H1 (cell line): ENCODE data around the gene STAMBPL1. TPM values are rescaled to one million over a fixed set of nuclear protein-coding genes. Genes with fewer than 3 reads are reported as not detected.

Source experiments
- CEBPB ChIP-seq: IDR thresholded peaks from 2 replicates; pipeline ENCODE4 v1.6.1; 2012; ENCODE audit warnings: low read depth, low read length
- FOSL1 ChIP-seq: IDR thresholded peaks from 2 replicates; pipeline ENCODE4 v1.6.1; 2011; ENCODE audit warnings: mild to moderate bottlenecking, low read depth, low read length, moderate library complexity; ENCODE audit not compliant: insufficient read depth
- HDAC6 ChIP-seq: IDR thresholded peaks from one replicate; pipeline ENCODE4 v1.7.1; 2012; ENCODE audit warnings: low read depth, mild to moderate bottlenecking, inconsistent platforms, low read length, moderate library complexity
- RFX5 ChIP-seq: IDR thresholded peaks from 2 replicates; pipeline ENCODE4 v1.6.1; 2011; ENCODE audit warnings: low read depth, low read length, improper control_type of control experiment, borderline replicate concordance
- RNF2 ChIP-seq: fragments of 200-900, 300-1000 bp; sonication (generic); IDR thresholded peaks from 2 replicates; pipeline ENCODE4 v1.7.1; 2016; ENCODE audit warnings: borderline replicate concordance, low read depth, mild to moderate bottlenecking, antibody characterized with exemption, low read length; ENCODE audit not compliant: poor library complexity, severe bottlenecking; ENCODE audit errors: missing control alignments
- SP1 ChIP-seq: IDR thresholded peaks from 2 replicates; pipeline ENCODE4 v1.6.1; 2011; ENCODE audit warnings: low read depth, low read length
- polyA plus RNA-seq, 7 experiments: library from polyadenylated mRNA; depleted of rRNA in 3 of 7; stranded (reverse) in 5 of 7; unstranded in 2 of 7; fragments of >200 nt in 5 of 7; fragments of 200-250 nt in 2 of 7; gene quantifications; 1 replicate in 5 of 7; 2 replicates in 1 of 7; 4 replicates in 1 of 7; pipeline versions ENCODE4 v1.2.1 to v1.2.3, GENCODE V29; 2011 to 2013; ENCODE audit warnings: missing spikeins in 2 of 7, mixed read lengths in 2 of 7
- total RNA-seq: library from RNA; stranded (reverse); fragmentation: NEBNext Ultra II Directional; extraction: Animal tissue kit (Norgen Biotek cat#: 25700); gene quantifications from 2 replicates; pipeline ENCODE4 v1.2.1, GENCODE V29; 2021
- TF ChIP-seq, protein P1 (sequence below): IDR thresholded peaks from 2 replicates; pipeline ENCODE4 v1.6.1; 2011; ENCODE audit warnings: low read length, improper control_type of control experiment

The STAMBPL1 gene
- total and polyA plus RNA-seq, 2 of the 8 experiments (the other 6 are each of a cell fraction or from before 2014, with no cell fraction given), result 5.5 TPM

DNA sequence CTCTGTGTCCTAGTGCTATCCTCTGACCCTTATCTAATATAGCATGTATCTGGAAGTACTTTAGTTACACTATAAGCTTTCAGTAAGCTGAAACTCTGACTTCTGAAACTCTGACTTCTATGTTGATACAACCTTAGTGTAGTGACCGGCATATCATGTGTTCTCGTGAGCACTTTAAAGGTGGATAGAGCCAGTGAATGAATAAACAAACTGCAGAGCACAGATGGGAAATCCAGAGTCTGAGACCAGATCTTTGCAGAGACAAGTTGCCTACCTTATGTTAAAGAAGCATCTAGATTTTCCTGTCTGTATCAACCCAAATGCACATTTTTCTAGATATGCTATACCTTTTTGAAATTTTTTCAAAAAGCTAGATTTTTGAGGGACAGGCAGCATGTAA, 69.0 kb downstream of the STAMBPL1 start (continued):
- TF ChIP-seq, protein P1, sequence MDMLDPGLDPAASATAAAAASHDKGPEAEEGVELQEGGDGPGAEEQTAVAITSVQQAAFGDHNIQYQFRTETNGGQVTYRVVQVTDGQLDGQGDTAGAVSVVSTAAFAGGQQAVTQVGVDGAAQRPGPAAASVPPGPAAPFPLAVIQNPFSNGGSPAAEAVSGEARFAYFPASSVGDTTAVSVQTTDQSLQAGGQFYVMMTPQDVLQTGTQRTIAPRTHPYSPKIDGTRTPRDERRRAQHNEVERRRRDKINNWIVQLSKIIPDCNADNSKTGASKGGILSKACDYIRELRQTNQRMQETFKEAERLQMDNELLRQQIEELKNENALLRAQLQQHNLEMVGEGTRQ, result no peak
- TF ChIP-seq RNF2 (no peak), FOSL1 (no peak), RFX5 (no peak), HDAC6 (no peak), SP1 (no peak), CEBPB (no peak)
- TF ChIP-seq, all 59 proteins: peak for 0
